Small intestine (tissue), 7 donors: ENCODE data around the gene SLC26A1. TPM values are rescaled to one million over a fixed set of nuclear protein-coding genes. Genes with fewer than 3 reads are reported as not detected.

Experiments used
- DNase-seq, 2 donors: peaks; one replicate each; pipeline versions ENCODE4 v3.0.0 to v3.0.0-alpha.2; 2013
- FAIRE-seq: peaks from 2 replicates; lab custom pipeline; 2012; peaks lifted over from hg19 to GRCh38; lab: Jason Lieb, UNC
- H3K27ac ChIP-seq, 3 donors: one replicate each; pipeline ENCODE4 v1.5.1; 2013; ENCODE audit warnings: low read length in 2 of 3, mild to moderate bottlenecking in 2 of 3, control low read depth in 1 of 3, inconsistent platforms in 1 of 3, low read depth in 1 of 3, moderate library complexity in 1 of 3
- H3K27me3 ChIP-seq, 3 donors: one replicate each; pipeline ENCODE4 v1.6.1; 2013; ENCODE audit warnings: low read length in 3 of 3, inconsistent platforms in 1 of 3; ENCODE audit not compliant: control insufficient read depth in 3 of 3, insufficient read depth in 3 of 3
- H3K36me3 ChIP-seq, 3 donors: one replicate each; pipeline ENCODE4 v1.6.1; 2013; ENCODE audit warnings: low read length in 3 of 3, inconsistent platforms in 1 of 3, low read depth in 1 of 3, mild to moderate bottlenecking in 1 of 3, moderate library complexity in 1 of 3; ENCODE audit not compliant: control insufficient read depth in 3 of 3, insufficient read depth in 2 of 3
- H3K4me1 ChIP-seq, 3 donors: one replicate each; pipeline ENCODE4 v1.6.1; 2013; ENCODE audit warnings: low read length in 2 of 3, inconsistent platforms in 1 of 3, low read depth in 1 of 3, mild to moderate bottlenecking in 1 of 3, moderate library complexity in 1 of 3; ENCODE audit not compliant: control insufficient read depth in 3 of 3, insufficient read depth in 2 of 3
- H3K4me3 ChIP-seq, 3 donors: one replicate each; pipeline ENCODE4 v1.5.1; 2013; ENCODE audit warnings: low read length in 3 of 3, control low read depth in 1 of 3, inconsistent platforms in 1 of 3, low read depth in 1 of 3, mild to moderate bottlenecking in 1 of 3, moderate library complexity in 1 of 3
- H3K9me3 ChIP-seq, 2 donors: one replicate each; pipeline ENCODE4 v1.6.1; 2013; ENCODE audit warnings: low read depth in 1 of 2, low read length in 1 of 2; ENCODE audit not compliant: control insufficient read depth in 2 of 2, insufficient read depth in 1 of 2
- WGBS, 3 donors: extraction: QIAGEN DNeasy Blood & Tissue Kit; methylation state at CpG; one replicate each; pipeline ENCODE4 v1.1.7; 2013; 5-methylcytosine and 5-hydroxymethylcytosine counted together
- polyA plus RNA-seq, 4 donors: library from polyadenylated mRNA; stranded (reverse) in 3 of 4; unstranded in 1 of 4; fragments of 200-250 nt in 3 of 4; fragments of 120-200 nt in 1 of 4; gene quantifications; one replicate each; pipeline versions ENCODE4 v1.2.1 to v1.2.3, GENCODE V29; 2013
- donor health status: healthy with polysubstance abuse.
- donor health status: control.
- donor health status: control.
- donor health status: Bipolar disorder and iron deficiency.
- donor health status: healthy.

Gene SLC26A1
- polyA plus RNA-seq, 4 donors = 0.54 to 8.6 (median 2.7) TPM

- peaks cover 0 to 46% (median 2%) of the 10 kb centered on the region in 3 donors for H3K4me1 ChIP-seq
Measured at GRCh38 chr4:996030-996996, 3.1 kb upstream of the SLC26A1 start.

GRCh38 chr4:995311-996026, 2.3 kb upstream of the SLC26A1 start:
- H3K36me3 ChIP-seq = peaks cover 0 to 16% (median 3%) of the 10 kb centered on the region in 3 donors
- peaks cover 0 to 31% (median 16%) of the 10 kb centered on the region in 3 donors for H3K27me3 ChIP-seq
- H3K4me1 ChIP-seq = peaks cover 0 to 46% (median 2%) of the 10 kb centered on the region in 3 donors
- H3K9me3 ChIP-seq = no peaks in the 10 kb centered on the region
- no peak for FAIRE-seq
- WGBS, 3 donors = 87 to 90% (median 87%) methylated on average over 21 to 23 of the region's 23 CpGs
- H3K27ac ChIP-seq = no peak overlapping the region
- DNase-seq = no peak
- H3K4me3 ChIP-seq = no peak overlapping the region

More at GRCh38 chr4:996030-996996, 3.1 kb upstream of the SLC26A1 start:
- DNase-seq (peak in 1 of 2 donors; percentile 67), FAIRE-seq (no peak)
- H3K27me3 ChIP-seq = peaks cover 4 to 39% (median 23%) of the 10 kb centered on the region in 3 donors
- no peaks in the 10 kb centered on the region for H3K9me3 ChIP-seq
- WGBS, 3 donors = 53 to 64% (median 59%) methylated on average over 14 to 15 of the region's 15 CpGs
- H3K36me3 ChIP-seq = peaks cover 0 to 8% (median 3%) of the 10 kb centered on the region in 3 donors
- H3K4me3 ChIP-seq = no peak overlapping the region
- H3K27ac ChIP-seq = no peak overlapping the region

- no peak for FAIRE-seq
- peak overlapping the region; percentile 91 to 92 (median 91) for H3K27ac ChIP-seq
- peaks cover 3 to 41% (median 3%) of the 10 kb centered on the region in 3 donors for H3K36me3 ChIP-seq
- H3K4me1 ChIP-seq = peaks cover 0 to 41% (median 3%) of the 10 kb centered on the region in 3 donors
- H3K4me3 ChIP-seq = peak overlapping the region in 2 of 3 donors; percentile 39 to 41
- 13 to 49% (median 36%) methylated on average over 25 of the region's 25 CpGs for WGBS, 3 donors
- DNase-seq = peak; percentile 94 to 98
- H3K9me3 ChIP-seq = no peaks in the 10 kb centered on the region
- peaks cover 0 to 5% (median 0%) of the 10 kb centered on the region in 3 donors for H3K27me3 ChIP-seq
Measured at GRCh38 chr4:992297-993110, 700 bp downstream of the SLC26A1 start.

- Histone ChIP-seq H3K9me3 (no peaks in the 10 kb centered on the region), H3K27ac (peak overlapping the region; percentile 89 to 92 (median 91)), H3K4me1 (peaks cover 0 to 41% (median 4%) of the 10 kb centered on the region in 3 donors), H3K27me3 (peaks cover 0 to 4% (median 0%) of the 10 kb centered on the region in 3 donors), H3K36me3 (peaks cover 3 to 41% (median 3%) of the 10 kb centered on the region in 3 donors), H3K4me3 (peak overlapping the region in 2 of 3 donors; percentile 22 to 34)
- FAIRE-seq (no peak), DNase-seq (no peak)
- 87 to 92% (median 92%) methylated on average over 45 to 50 of the region's 50 CpGs for WGBS, 3 donors
Measured at GRCh38 chr4:991451-992296, 1.5 kb downstream of the SLC26A1 start.

GRCh38 chr4:990746-991367, 2.3 kb downstream of the SLC26A1 start:
- H3K27me3 ChIP-seq = no peaks in the 10 kb centered on the region
- H3K4me1 ChIP-seq = peaks cover 0 to 37% (median 4%) of the 10 kb centered on the region in 3 donors
- no peak for FAIRE-seq
- H3K36me3 ChIP-seq = peaks cover 3 to 41% (median 3%) of the 10 kb centered on the region in 3 donors
- H3K27ac ChIP-seq = no peak overlapping the region
- H3K9me3 ChIP-seq = no peaks in the 10 kb centered on the region
- WGBS, 3 donors = 86 to 95% (median 92%) methylated on average over 23 to 26 of the region's 26 CpGs
- H3K4me3 ChIP-seq = no peak overlapping the region
- no peak for DNase-seq

- Histone ChIP-seq H3K4me3 (no peak overlapping the region), H3K36me3 (peaks cover 3 to 41% (median 3%) of the 10 kb centered on the region in 3 donors), H3K9me3 (no peaks in the 10 kb centered on the region), H3K4me1 (peaks cover 0 to 37% (median 5%) of the 10 kb centered on the region in 3 donors), H3K27me3 (no peaks in the 10 kb centered on the region), H3K27ac (no peak overlapping the region)
- DNase-seq = no peak
- WGBS, 3 donors = 96 to 97% (median 96%) methylated on average over 58 of the region's 58 CpGs
- no peak for FAIRE-seq
Measured at GRCh38 chr4:989722-990471, 3.3 kb downstream of the SLC26A1 start.
